CD1c-positive myeloid dendritic cell (primary cell): ENCODE measurements around the gene POLD4.

Experiments
- DNase-seq: peaks from one replicate; pipeline ENCODE4 v3.0.0-alpha.2; 2016; ENCODE audit errors: extremely low spot score

Gene POLD4

GRCh38 chr11:67389477-67389876, 36.1 kb upstream of the POLD4 start:
- DNase-seq, result no peak

GRCh38 chr11:67387518-67387917, 34.2 kb upstream of the POLD4 start:
- no peak for DNase-seq

- DNase-seq, result peak; percentile 55
Observed at GRCh38 chr11:67387069-67387468, 33.7 kb upstream of the POLD4 start.

GRCh38 chr11:67384851-67385366, 31.6 kb upstream of the POLD4 start:
- DNase-seq, result no peak

GRCh38 chr11:67382276-67383136, 29.2 kb upstream of the POLD4 start:
- DNase-seq, result peak; percentile 88

GRCh38 chr11:67381244-67381972, 28.1 kb upstream of the POLD4 start:
- peak; percentile 66 for DNase-seq

- no peak for DNase-seq
Observed at GRCh38 chr11:67379061-67380058, 26.0 kb upstream of the POLD4 start.

- DNase-seq, result no peak
Observed at GRCh38 chr11:67378544-67378943, 25.2 kb upstream of the POLD4 start.

- no peak for DNase-seq
Observed at GRCh38 chr11:67376873-67377808, 23.8 kb upstream of the POLD4 start.

- DNase-seq, result no peak
Observed at GRCh38 chr11:67376063-67376820, 22.9 kb upstream of the POLD4 start.

- no peak for DNase-seq
Observed at GRCh38 chr11:67375320-67376055, 22.1 kb upstream of the POLD4 start.

GRCh38 chr11:67374571-67375281, 21.4 kb upstream of the POLD4 start:
- no peak for DNase-seq

- peak; percentile 85 for DNase-seq
Observed at GRCh38 chr11:67373648-67374570, 20.6 kb upstream of the POLD4 start.

GRCh38 chr11:67372993-67373647, 19.8 kb upstream of the POLD4 start, which contains the start of gene CLCF1:
CLCF1 (minus strand) TSS chr11:67373598; CDS start chr11:67373539, 59 bp downstream.
- peak; percentile 50 for DNase-seq

- DNase-seq, result no peak
Observed at GRCh38 chr11:67372321-67372992, 19.1 kb upstream of the POLD4 start.

- DNase-seq, result peak; percentile 42
Observed at GRCh38 chr11:67371911-67372320, 18.6 kb upstream of the POLD4 start.
